Glutamatergic neuron (in vitro differentiated cells): ENCODE data around the gene USP24. TPM values are rescaled to one million over a fixed set of nuclear protein-coding genes. Genes with fewer than 3 reads are reported as not detected.

ENCODE experiments used
- DNase-seq: peaks from one replicate; pipeline ENCODE4 v3.0.0; 2022
- H3K27ac Mint-ChIP-seq: one replicate; pipeline ENCODE4 v1.8.0; 2020; ENCODE audit warnings: mild to moderate bottlenecking, mixed read lengths, inconsistent platforms; ENCODE audit not compliant: unreplicated experiment
- H3K27me3 Mint-ChIP-seq: one replicate; pipeline ENCODE4 v1.8.0; 2020; ENCODE audit warnings: mild to moderate bottlenecking, moderate library complexity, mixed read lengths, inconsistent platforms; ENCODE audit not compliant: unreplicated experiment
- H3K36me3 Mint-ChIP-seq: one replicate; pipeline ENCODE4 v1.8.0; 2020; ENCODE audit warnings: mild to moderate bottlenecking, mixed read lengths, inconsistent platforms; ENCODE audit not compliant: unreplicated experiment
- H3K4me1 Mint-ChIP-seq: one replicate; pipeline ENCODE4 v1.8.0; 2020; ENCODE audit warnings: mild to moderate bottlenecking, low read depth, mixed read lengths, inconsistent platforms; ENCODE audit not compliant: unreplicated experiment
- H3K4me3 Mint-ChIP-seq: one replicate; pipeline ENCODE4 v1.8.0; 2020; ENCODE audit warnings: mild to moderate bottlenecking, mixed read lengths, inconsistent platforms; ENCODE audit not compliant: unreplicated experiment
- H3K9me3 Mint-ChIP-seq: one replicate; pipeline ENCODE4 v1.8.0; 2020; ENCODE audit warnings: mild to moderate bottlenecking, moderate library complexity, mixed read lengths, inconsistent platforms; ENCODE audit not compliant: unreplicated experiment
- CTCF ChIP-seq: fragments of 200-600 bp; sonication (generic); IDR thresholded peaks from one replicate; pipeline ENCODE4 v1.5.0; 2021; ENCODE audit not compliant: partially characterized antibody, unreplicated experiment
- total RNA-seq: library from RNA; stranded (reverse); fragmentation: NEBNext Ultra II Directional; extraction: Animal tissue kit (Norgen Biotek cat#: 25700); gene quantifications from one replicate; pipeline ENCODE4 v1.2.1, GENCODE V29; 2021; ENCODE audit not compliant: unreplicated experiment

Gene USP24
- total RNA-seq, 1 donor from 2014 or later = 54.6 TPM

GRCh38 chr1:55040083-55040932 is 174.9 kb downstream of the USP24 start:
- no peak for DNase-seq
- no peaks in the 10 kb centered on the region for H3K9me3 Mint-ChIP-seq
- H3K4me3 Mint-ChIP-seq = peak overlapping the region; percentile 82
- TF ChIP-seq CTCF = no peak
- H3K27me3 Mint-ChIP-seq = peaks cover 11% of the 10 kb centered on the region
- peaks cover 22% of the 10 kb centered on the region for H3K4me1 Mint-ChIP-seq
- no peak overlapping the region for H3K27ac Mint-ChIP-seq
- H3K36me3 Mint-ChIP-seq = no peaks in the 10 kb centered on the region

- peaks cover 20% of the 10 kb centered on the region for H3K4me1 Mint-ChIP-seq
- H3K36me3 Mint-ChIP-seq = no peaks in the 10 kb centered on the region
- H3K9me3 Mint-ChIP-seq = no peaks in the 10 kb centered on the region
- H3K27me3 Mint-ChIP-seq = peaks cover 8% of the 10 kb centered on the region
- peak; percentile 77 for DNase-seq
- H3K4me3 Mint-ChIP-seq = peak within 1 kb of the TSS; percentile 82
- no peak within 1 kb of the TSS for H3K27ac Mint-ChIP-seq
- TF ChIP-seq CTCF = no peak
Observed at GRCh38 chr1:55039342-55040082, 175.7 kb downstream of the USP24 start, which contains the start of gene PCSK9. PCSK9 (plus strand) TSS chr1:55039548; CDS start chr1:55039838, 290 bp downstream.

- no peak overlapping the region for H3K27ac Mint-ChIP-seq
- H3K4me1 Mint-ChIP-seq = peaks cover 20% of the 10 kb centered on the region
- H3K9me3 Mint-ChIP-seq = no peaks in the 10 kb centered on the region
- no peak for DNase-seq
- no peak for TF ChIP-seq CTCF
- peaks cover 8% of the 10 kb centered on the region for H3K27me3 Mint-ChIP-seq
- peak overlapping the region; percentile 77 for H3K4me3 Mint-ChIP-seq
- no peaks in the 10 kb centered on the region for H3K36me3 Mint-ChIP-seq
Observed at GRCh38 chr1:55038974-55039341, 176.2 kb downstream of the USP24 start.

- DNase-seq = no peak
- peaks cover 20% of the 10 kb centered on the region for H3K4me1 Mint-ChIP-seq
- H3K36me3 Mint-ChIP-seq = no peaks in the 10 kb centered on the region
- peaks cover 8% of the 10 kb centered on the region for H3K27me3 Mint-ChIP-seq
- H3K4me3 Mint-ChIP-seq = no peak overlapping the region
- no peak overlapping the region for H3K27ac Mint-ChIP-seq
- TF ChIP-seq CTCF = no peak
- H3K9me3 Mint-ChIP-seq = no peaks in the 10 kb centered on the region
Observed at GRCh38 chr1:55038552-55038838, 176.7 kb downstream of the USP24 start.
